KMS-11 (cell line): ENCODE data around the gene KAZALD1.

Source experiments
- H2AFZ ChIP-seq: fragments of 200-600 bp; sonication (generic); 2 replicates; pipeline ENCODE4 v1.6.1; 2016; ENCODE audit warnings: antibody characterized with exemption, mixed run types, low read depth
- H3K27ac ChIP-seq: fragments of 200-600 bp; sonication (generic); 2 replicates; pipeline ENCODE4 v1.6.1; 2016; ENCODE audit warnings: mild to moderate bottlenecking, mixed run types
- H3K27me3 ChIP-seq: fragments of 200-600 bp; sonication (generic); 2 replicates; pipeline ENCODE4 v1.6.1; 2017; ENCODE audit warnings: mild to moderate bottlenecking, low read depth, mixed run types, moderate library complexity; ENCODE audit not compliant: insufficient read depth
- H3K36me3 ChIP-seq: fragments of 200-600 bp; sonication (generic); 2 replicates; pipeline ENCODE4 v1.6.1; 2017; ENCODE audit warnings: mild to moderate bottlenecking, mixed run types; ENCODE audit not compliant: insufficient read depth
- H3K4me1 ChIP-seq: fragments of 200-600 bp; sonication (generic); 2 replicates; pipeline ENCODE4 v1.6.1; 2016; ENCODE audit warnings: mild to moderate bottlenecking, low read depth, mixed run types; ENCODE audit not compliant: poor library complexity, severe bottlenecking
- H3K4me2 ChIP-seq: fragments of 200-600 bp; sonication (generic); 2 replicates; pipeline ENCODE4 v1.7.0; 2016; ENCODE audit warnings: mild to moderate bottlenecking, mixed run types
- H3K4me3 ChIP-seq: fragments of 200-600 bp; sonication (generic); IDR thresholded peaks from 2 replicates; pipeline ENCODE4 v1.6.1; 2017; ENCODE audit warnings: low read depth, low read length, mixed read lengths; ENCODE audit not compliant: insufficient read depth
- H3K79me2 ChIP-seq: fragments of 200-600 bp; sonication (generic); 2 replicates; pipeline ENCODE4 v1.6.1; 2016; ENCODE audit warnings: low read depth, mixed run types; ENCODE audit not compliant: insufficient read depth
- H3K9ac ChIP-seq: fragments of 200-600 bp; sonication (generic); 2 replicates; pipeline ENCODE4 v1.6.1; 2016; ENCODE audit warnings: mild to moderate bottlenecking, mixed run types
- H4K20me1 ChIP-seq: fragments of 200-600 bp; sonication (generic); 2 replicates; pipeline ENCODE4 v1.6.1; 2016; ENCODE audit warnings: mild to moderate bottlenecking, mixed run types; ENCODE audit not compliant: insufficient read depth
- TF ChIP-seq, protein P1 (sequence below): fragments of 200-600 bp; sonication (generic); conservative IDR thresholded peaks from 2 replicates; pipeline ENCODE4 v1.6.1; 2017; ENCODE audit warnings: low read depth, mild to moderate bottlenecking, antibody characterized with exemption, low read length, moderate library complexity, mixed read lengths

Gene KAZALD1

GRCh38 chr10:101095550-101096213 is 33.9 kb downstream of the KAZALD1 start:
- H4K20me1 ChIP-seq, result no peaks in the 10 kb centered on the region
- no peak overlapping the region for H3K27ac ChIP-seq
- H3K4me3 ChIP-seq, result no peak overlapping the region
- no peaks in the 10 kb centered on the region for H3K36me3 ChIP-seq
- H3K79me2 ChIP-seq, result no peaks in the 10 kb centered on the region
- peaks cover 47% of the 10 kb centered on the region for H3K27me3 ChIP-seq
- TF ChIP-seq, protein P1, sequence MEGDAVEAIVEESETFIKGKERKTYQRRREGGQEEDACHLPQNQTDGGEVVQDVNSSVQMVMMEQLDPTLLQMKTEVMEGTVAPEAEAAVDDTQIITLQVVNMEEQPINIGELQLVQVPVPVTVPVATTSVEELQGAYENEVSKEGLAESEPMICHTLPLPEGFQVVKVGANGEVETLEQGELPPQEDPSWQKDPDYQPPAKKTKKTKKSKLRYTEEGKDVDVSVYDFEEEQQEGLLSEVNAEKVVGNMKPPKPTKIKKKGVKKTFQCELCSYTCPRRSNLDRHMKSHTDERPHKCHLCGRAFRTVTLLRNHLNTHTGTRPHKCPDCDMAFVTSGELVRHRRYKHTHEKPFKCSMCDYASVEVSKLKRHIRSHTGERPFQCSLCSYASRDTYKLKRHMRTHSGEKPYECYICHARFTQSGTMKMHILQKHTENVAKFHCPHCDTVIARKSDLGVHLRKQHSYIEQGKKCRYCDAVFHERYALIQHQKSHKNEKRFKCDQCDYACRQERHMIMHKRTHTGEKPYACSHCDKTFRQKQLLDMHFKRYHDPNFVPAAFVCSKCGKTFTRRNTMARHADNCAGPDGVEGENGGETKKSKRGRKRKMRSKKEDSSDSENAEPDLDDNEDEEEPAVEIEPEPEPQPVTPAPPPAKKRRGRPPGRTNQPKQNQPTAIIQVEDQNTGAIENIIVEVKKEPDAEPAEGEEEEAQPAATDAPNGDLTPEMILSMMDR, result peak; percentile 82
- peak overlapping the region; percentile 23; the same call in 1 of the 2 replicates for H2AFZ ChIP-seq
- no peak overlapping the region for H3K9ac ChIP-seq
- H3K4me2 ChIP-seq, result no peak overlapping the region
- H3K4me1 ChIP-seq, result peaks cover 3% of the 10 kb centered on the region

DNA sequence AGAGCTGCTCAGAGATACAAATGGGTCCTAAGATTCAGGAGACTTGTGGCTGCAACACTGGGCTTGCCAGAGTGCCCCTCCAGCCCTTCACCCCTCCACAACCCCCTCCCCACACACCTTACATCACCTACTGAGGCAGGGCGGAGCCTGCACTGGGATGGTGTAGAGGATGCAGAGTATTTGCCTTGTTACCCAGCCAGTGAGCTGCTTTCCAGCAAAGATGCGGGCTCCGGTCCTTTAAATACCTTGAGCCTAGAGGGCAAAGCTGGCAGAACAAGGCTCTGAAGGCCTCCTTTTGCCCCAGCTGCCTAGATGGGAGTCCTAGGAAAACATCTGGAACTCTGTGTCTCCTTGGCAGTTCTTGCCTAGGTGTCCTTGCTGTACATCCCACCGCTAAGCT is 34.6 kb downstream of the KAZALD1 start:
- H3K36me3 ChIP-seq, result no peaks in the 10 kb centered on the region
- H3K27ac ChIP-seq, result no peak overlapping the region
- no peak overlapping the region for H3K4me3 ChIP-seq
- TF ChIP-seq, protein P1, result no peak
- no peaks in the 10 kb centered on the region for H4K20me1 ChIP-seq
- no peak overlapping the region for H3K9ac ChIP-seq
- no peak overlapping the region for H3K4me2 ChIP-seq
- no peak overlapping the region for H2AFZ ChIP-seq
- H3K79me2 ChIP-seq, result no peaks in the 10 kb centered on the region
- H3K4me1 ChIP-seq, result peaks cover 3% of the 10 kb centered on the region
- peaks cover 42% of the 10 kb centered on the region for H3K27me3 ChIP-seq

DNA sequence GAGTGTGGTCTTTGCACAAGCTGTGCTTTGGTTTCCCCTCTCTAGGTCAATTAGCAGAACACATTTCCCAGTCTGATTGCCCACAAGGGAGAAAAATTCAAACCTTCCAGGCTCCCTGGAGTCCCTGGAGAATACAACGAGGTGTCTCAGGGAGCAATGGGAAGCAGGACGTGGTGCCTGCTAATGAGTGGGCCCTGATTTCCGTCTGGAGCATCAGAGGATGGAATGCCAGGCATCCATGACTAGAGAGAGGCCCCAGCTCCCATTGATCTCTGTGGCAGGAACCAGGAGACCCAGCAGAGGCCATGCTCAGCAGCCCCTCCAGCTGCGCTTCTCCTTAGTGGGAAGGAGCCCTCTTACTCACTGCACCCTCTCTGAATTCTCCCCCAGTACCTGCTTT is 36.1 kb downstream of the KAZALD1 start:
- TF ChIP-seq, protein P1, result no peak
- peaks cover 28% of the 10 kb centered on the region; the same call in 1 of the 2 replicates for H3K27me3 ChIP-seq
- H3K9ac ChIP-seq, result no peak overlapping the region

DNA sequence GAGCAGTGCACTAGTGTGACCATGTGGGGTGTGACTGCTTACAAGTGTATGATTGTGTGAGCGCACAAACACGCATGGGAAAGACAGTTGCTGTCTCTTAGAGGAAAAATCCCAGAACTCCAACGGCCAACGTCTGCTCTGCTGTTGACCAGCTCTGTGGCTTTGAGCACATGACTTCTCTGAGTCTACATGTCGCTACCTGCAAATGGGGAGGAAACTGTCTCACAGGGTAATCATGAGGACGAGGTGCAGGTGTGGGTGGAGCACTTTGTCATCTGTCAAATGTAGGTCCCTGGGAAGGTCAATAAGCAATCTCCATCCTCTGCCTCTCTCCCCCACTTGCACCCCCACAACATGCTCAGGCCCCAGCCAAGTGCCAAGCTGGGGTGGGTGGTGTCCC is 38.1 kb downstream of the KAZALD1 start:
- H3K27ac ChIP-seq, result no peak overlapping the region

More for the DNA sequence above, 36.1 kb downstream of the KAZALD1 start:
- H4K20me1 ChIP-seq, result no peaks in the 10 kb centered on the region
- peaks cover 3% of the 10 kb centered on the region for H3K4me1 ChIP-seq
- no peak overlapping the region for H3K4me2 ChIP-seq
- H3K79me2 ChIP-seq, result no peaks in the 10 kb centered on the region
- H3K27ac ChIP-seq, result no peak overlapping the region
- H3K36me3 ChIP-seq, result no peaks in the 10 kb centered on the region
- H2AFZ ChIP-seq, result no peak overlapping the region
- H3K4me3 ChIP-seq, result no peak overlapping the region

More for the DNA sequence above, 38.1 kb downstream of the KAZALD1 start:
- H2AFZ ChIP-seq, result no peak overlapping the region
- TF ChIP-seq, protein P1, result no peak
- no peaks in the 10 kb centered on the region for H3K36me3 ChIP-seq
- H3K4me3 ChIP-seq, result no peak overlapping the region
- no peak overlapping the region for H3K9ac ChIP-seq
- no peaks in the 10 kb centered on the region for H4K20me1 ChIP-seq
- peaks cover 3% of the 10 kb centered on the region for H3K4me1 ChIP-seq
- no peak overlapping the region for H3K4me2 ChIP-seq
- no peaks in the 10 kb centered on the region for H3K79me2 ChIP-seq
- peaks cover 16% of the 10 kb centered on the region; the same call in 1 of the 2 replicates for H3K27me3 ChIP-seq
